Stimulated activated CD8-positive, alpha-beta memory T cell treated with anti-CD3 and anti-CD28 coated beads, Interleukin-15, amount 100 ng/mL, for 1 hour (primary cell): ENCODE results near the gene CHTF8.

Source experiments
- DNase-seq: peaks from one replicate; pipeline ENCODE4 v3.0.0-alpha.2; 2020; ENCODE audit warnings: low read depth

CHTF8 gene

DNA sequence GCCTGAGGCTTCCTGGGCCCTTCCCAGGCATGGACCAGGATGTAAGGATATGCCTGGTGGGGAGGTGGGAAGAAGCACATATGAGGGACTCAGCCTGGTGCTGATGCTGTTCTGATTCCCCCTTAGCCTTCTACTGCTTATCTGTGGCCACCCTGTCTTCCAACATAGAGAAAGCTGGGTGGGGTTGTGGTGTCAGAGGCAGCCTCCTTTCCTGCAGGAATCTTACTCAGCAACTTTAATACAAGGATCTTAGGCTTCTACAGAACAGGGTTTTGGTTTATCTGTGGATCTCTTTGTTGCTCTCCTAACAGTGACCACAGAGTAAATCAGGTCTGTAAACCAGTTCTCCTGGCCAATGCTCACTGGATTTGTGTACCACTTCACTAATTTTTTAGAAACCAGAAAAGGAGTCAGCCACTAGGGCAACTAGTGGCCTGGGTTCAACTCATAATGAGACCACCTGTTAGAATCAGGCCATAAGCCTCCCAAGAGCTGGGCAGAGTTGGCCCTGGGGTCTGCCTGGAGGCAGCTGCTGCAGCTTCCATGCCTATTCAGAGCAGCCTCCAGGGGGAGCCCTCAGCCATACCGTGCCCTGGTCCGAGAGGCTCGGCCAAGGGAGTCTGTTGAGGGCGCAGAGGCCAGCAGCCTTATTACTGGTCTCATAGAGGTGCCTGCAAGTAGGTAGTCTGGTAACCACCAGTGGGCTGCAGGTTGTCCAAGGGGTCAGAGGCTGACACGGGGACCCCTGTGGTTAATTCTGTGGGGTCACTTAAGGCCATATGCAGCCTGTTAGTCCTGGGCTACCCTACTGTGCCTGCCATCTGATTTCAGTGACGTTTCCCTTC lies 19.9 kb downstream of the CHTF8 start:
- peak; percentile 26 for DNase-seq

DNA sequence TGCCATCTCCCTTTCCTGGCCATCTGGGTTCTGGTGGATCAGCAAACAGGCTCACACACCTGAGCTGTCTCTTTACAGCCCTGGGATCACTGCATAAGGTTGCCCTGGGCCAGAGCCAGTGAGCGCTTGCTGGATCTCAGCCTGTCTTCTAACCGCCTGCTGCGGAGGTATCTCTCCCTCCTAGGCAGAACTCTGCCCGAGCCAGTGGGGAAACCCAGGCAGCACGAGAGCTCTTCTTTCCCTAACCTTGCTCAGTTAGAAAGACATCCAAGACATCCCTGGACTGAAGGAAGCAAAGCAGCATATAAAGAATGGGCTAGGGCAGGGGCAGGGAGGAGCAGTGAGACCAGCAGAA lies 20.5 kb downstream of the CHTF8 start:
- no peak for DNase-seq

DNA sequence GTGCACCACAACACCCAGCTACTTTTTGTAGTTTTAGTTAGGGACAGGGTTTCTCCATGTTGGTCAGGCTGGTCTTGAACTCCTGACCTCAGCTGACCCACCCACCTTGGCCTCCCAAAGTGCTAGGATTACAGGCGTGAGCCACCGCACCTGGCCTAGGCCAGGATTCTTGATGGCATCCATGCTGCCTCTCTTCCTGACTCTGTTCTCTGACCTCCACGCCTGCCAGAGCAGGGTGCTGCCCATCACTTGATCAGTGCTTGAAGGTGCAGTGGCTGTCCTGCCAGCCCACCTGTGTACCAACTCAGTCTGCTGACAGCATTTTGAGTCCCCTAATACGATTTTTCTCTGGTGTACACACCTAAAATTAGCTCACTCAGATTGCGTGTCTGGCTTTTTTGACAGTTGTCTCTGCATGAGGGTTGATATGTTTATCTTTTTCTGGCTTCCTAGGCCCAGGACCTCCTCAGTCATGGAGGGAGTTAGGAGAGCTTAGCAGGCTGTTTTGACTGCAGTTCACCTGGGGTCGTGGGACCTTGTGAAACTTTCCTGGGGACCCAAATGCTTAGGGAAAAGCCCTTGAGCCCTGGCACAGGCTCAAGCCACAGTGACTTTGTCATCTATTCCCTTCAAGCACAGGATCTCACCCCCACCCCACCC lies 21.0 kb downstream of the CHTF8 start:
- DNase-seq, result no peak

DNA sequence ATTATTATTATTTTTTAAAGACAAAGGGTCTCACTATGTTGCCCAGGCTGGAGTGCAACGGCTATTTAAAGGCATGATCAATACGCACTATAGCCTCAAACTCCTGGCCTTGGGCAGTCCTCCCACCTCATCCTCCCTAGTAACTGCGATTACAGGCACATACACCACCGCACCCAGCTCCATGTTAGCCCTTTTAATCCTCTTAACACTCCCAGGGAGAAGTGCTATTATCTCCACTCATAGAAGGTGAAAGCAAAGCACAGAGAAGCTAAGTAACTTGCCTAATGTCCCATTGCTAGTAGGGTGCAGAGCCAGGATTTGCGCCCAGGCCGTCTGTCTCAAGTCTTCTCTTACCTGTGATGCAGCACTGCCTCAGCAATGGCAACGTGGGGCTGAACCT lies 22.0 kb downstream of the CHTF8 start:
- DNase-seq, result no peak

DNA sequence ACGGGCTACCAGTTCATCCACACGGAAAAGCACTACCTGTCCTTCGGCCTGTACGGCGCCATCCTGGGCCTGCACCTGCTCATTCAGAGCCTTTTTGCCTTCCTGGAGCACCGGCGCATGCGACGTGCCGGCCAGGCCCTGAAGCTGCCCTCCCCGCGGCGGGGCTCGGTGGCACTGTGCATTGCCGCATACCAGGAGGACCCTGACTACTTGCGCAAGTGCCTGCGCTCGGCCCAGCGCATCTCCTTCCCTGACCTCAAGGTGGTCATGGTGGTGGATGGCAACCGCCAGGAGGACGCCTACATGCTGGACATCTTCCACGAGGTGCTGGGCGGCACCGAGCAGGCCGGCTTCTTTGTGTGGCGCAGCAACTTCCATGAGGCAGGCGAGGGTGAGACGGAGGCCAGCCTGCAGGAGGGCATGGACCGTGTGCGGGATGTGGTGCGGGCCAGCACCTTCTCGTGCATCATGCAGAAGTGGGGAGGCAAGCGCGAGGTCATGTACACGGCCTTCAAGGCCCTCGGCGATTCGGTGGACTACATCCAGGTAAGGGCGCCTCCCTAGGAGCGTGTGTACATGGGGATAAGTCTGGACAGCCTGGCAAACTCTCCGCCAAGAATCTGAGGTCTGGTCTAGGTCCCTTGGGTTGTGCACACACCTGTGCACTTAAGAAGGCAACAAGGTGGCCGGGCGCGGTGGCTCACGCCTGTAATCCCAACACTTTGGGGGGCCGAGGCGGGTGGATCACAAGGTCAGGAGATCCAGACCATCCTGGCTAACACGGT lies 22.7 kb downstream of the CHTF8 start:
- DNase-seq, result no peak

DNA sequence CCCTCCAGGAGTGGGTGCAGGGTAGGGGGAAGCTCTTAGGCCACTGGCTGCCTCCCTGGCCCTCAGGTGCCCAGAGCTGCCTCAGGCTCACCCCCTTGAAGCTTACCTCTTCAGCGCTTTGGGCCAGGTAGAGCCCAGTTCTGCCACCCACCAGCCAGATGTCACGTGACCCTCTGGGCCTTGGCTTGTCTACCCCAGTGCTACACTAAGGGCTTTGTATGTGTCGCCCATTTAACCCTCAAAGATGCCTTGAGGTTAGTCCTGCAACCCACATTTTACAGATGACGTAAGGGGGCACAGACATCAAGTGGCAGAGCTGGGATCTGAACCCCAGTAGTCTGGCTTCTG lies 23.5 kb downstream of the CHTF8 start:
- DNase-seq, result no peak

DNA sequence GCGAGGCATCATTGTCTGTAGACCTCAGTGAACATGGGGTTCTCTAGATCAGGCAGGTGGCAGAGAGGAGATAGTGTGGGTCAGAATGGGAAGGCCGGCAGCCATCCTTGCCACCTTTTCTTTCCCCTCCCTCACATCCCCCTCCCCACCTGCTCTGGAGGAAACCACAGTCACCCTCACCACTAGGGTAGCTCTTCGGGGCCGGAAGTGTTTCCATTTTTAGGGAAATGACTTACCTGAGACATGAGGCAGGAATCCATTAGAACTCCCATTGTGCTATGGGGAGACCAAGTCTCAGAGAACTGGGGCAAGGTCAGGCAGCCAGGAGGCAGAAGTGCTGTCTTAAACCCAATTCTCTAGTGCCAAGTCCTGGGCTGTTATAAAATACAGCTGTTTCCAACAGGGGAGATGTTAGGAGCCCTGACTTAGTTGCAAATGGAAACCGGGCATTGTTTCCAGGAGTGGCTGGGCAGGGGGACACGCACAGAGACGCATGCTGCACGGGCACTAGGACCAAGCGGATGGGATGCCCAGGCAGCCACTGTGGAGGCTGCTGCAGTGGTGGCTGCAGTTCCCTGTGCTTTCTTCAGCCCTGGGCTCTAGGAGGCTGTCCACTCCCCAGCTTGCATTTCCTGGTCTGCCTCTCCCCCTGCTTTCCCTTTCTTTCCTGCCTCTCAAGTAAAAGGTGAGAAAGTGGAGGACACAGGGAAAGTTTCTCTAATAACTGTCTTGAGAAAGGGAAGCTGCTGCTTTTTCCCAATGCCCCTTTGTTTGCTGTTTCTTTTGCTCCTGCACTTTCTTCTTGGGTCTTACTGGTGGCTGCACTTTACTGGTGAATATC lies 24.1 kb downstream of the CHTF8 start:
- DNase-seq, result no peak

DNA sequence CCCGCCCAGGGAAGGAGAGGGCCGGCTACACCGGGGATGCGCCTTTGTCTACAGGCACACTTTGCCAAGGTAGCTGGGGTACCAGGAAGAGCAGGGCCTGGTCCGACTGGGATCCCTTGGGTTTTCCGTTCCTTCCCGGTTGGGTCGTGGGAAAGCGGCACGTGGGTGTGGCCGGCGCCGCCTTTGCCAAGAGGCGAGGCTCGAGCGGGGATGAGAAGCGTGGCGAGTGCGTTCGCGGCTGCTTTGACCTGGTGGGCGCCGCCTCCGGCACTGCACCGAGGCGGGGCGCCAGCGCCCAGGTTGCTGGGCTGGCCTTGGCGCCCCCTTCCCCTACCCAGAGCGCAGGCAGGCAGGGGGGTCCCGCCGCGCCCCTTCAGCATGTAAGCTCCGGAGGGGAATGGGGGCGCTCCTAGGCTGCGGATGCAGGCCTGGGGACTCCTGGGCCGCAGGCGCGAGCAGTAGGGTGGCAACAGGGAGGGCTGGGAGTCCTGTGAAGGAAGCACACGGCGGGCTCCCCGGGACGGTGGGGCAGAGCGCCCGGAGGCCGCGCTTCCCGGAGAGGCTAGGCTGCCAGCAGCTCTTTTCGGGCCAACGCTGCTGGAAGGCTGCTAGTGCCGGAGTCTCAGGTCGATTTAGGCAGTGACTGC lies 24.9 kb downstream of the CHTF8 start:
- no peak for DNase-seq

DNA sequence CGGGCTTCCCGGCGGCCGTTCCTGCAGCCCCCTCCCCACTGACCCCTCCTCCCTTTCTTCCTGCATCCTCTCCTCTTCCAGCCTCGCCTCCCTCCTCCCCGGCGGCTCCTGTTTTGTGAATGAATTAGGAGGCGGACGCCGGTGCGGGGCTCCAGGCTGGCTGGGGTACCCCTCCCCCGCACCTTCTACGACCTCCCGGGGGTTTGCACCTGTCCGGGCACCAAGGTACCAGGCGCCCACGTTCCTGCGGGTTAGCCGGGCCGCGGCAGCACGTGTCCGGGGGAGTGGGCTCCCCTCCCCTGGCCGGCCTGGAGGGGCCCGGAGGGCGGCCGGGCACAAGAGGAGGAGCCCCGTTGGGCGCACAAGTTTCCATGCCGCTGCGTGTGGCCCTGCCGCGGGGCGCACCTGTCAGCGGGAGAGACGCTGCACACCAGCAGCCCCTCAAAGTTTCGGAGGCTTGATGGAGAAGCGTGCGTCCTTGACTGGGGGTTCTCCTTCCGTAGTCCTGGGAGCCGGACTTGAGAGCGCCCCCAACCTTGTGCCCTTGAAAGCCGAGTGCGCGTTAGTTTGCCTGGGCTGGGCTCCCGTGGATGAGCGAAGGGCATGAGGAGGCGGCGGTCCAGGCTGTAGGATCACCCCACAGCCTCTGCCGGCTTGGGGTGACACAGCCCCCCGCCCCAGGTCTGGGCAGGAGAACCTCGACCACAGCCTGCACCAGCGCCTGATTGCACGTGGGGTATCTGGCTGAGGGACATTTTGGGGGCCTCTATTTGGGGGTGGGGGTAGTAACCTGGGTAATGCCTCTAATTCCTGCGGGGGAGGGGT lies 25.7 kb downstream of the CHTF8 start:
- no peak for DNase-seq

DNA sequence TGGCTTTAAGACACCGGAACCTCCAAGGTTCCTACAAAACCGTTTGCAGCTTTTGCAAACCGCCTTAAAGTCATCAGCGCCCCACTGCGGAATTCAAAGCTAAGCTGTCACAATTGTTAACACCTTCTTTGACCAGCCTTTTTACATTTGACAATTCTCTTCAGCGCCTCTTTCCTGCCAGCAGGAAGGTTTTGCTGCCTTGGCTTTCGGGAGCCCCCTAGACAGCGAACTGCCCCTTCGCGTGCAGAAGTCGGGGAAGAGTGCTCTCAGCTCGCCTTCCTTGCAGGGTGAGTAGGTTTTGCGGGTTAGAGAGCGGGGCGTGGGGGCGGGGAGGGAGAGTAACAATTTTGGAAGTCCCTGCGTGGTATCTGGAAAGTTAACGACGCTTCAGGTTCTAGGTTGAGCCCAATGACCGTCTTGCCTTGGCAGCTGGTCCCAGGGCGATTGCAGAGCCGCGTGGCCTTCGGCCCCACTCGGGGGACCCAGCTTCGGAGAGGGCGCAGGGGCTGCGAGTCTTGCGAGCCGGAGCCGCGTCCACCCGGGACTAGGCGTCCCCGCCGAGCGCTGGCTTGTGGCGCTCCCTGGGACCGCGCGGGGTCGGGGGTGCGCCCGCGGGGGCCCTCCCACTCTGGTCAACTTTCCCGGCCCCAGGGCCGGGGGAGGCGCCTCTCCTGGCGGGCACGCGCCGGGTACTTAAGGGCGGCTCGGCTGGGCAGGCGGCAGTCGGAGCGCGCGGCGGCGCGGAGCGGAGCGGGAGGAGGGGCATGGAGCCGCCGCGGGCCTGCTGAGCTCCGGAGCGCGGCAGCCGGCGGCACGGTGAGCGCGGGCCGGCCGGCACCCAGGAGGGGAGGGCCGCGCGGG lies 26.7 kb downstream of the CHTF8 start, which contains the start of gene HAS3:
Gene HAS3, plus strand, starts transcription at position 153 of the 861 bp plus-strand sequence. CDS start 3,743 bp downstream, outside the sequence.
- no peak for DNase-seq

DNA sequence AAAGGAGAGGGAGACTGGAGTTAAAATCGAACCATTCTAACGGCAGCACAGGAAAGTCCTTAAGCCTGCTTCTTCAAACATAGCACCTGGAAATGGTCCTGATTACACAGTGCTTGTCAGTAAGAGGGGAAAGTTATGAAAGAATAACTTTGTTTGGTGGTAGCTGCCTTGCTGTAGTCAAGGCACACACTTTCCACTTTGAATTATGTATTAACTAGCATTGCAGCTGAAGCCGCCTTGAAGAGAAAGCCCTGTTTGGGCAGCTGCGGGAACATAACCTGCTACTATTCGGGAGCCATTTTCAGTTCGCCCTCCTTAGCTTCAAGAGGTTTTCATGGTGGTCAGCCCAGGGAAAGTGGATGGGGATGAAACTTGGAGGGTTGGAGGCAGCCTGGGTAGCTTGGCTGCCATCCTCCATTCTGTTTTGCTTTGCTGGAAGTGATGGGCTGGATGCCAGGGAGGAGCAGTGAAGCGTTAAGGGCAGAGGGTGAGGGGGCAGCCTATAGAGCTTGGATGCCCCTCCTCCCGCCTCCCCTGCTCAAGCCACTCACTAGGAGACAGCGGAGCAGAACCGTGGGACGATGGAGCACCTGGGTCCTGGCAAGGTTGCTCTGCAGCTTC lies 32.2 kb downstream of the CHTF8 start:
- no peak for DNase-seq

DNA sequence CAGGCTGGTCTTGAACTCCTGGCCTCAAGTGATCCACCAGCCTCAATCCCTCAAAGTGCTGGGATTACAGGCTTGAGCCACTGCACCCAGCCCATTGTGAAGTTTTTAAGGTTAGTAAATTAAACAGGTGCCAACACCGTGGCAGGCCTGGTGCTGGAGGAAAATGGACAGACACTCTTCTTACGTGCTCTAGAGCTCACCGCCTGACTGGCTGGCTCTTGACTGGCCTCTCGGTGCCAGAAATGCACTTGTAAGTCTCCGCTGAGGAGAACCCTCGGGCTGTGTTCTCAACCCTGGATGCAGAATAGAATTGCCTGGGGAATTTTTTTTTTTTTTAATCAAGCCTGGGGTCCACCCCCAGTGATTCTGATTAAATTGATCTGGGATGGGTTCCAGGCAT lies 37.2 kb downstream of the CHTF8 start:
- no peak for DNase-seq

DNA sequence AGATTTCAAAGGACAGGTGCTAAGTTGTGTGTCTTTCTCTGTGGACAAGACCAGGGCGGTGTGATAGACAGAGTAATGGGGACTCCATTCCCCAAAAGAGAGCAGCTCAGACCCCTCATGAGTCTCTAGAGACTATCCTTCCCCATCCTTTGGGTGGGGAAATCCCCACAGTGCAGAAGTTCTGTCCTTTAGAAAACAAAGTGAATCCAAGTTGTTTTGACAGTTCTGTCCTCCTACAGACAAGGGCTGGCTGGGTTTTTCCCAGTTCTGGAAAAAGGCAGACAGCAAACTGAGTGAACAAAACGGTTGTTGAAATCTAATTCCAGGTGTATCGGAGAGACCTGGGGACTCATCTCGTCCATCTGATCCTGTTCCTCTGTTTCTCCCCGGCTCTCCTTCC lies 37.9 kb downstream of the CHTF8 start:
- DNase-seq, result no peak

DNA sequence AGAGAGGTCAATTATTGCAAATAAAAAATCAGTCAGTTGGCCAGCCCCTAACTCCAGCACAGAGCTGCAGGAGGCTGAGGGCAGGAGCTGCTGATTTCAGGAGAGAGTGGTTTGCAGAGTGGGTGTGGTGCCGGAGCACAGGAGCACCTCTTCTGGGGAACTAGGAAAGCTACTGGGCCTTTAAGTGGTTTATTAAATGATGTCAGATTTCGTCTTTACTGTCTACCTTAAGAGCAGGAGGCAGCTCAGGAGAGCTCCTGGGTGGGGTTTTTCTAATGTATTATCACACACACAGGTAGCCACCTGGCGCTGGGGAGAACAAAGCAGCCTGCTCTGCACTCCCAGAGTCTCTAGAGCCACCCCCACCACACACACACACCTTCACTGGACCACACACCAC lies 38.4 kb downstream of the CHTF8 start:
- no peak for DNase-seq

DNA sequence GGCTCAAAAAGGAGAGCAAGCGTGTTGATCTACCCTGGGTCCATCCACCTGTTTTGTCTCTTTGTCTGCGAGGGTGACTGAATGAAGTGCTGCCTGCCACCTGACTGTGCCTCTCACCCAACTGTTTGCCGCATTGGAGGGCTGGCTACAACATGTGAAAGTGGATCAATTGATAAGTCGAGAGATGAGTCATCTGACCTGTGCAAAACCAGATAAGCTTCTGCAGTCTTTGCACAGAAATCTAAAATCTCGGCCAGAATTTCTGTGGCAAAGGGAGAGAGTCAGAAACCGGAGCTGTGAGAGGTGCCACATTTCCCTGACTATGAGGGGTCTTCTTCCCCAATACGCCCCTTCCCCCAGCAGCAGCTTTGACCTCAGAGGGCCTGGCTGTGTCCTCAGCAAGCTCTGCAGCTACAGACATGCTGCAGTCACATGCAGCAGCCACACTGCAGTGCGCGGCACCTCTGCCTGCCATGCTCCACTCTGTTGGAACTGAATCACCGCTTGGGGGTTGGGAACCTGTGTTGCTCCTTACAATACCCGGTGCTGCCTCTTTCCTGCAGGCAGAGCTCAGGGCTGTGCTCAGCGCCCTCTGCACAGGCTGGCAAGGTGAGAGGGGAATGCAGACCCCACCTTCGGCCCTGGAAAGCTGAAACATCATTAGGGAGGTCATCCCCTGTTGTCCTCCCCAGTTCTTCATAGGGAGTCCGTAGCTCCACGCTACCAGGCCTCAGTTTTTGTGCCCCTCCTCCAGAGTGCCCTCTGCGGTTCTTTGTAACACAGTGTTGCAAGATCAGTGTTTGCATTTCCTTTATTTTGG lies 43.1 kb downstream of the CHTF8 start:
- DNase-seq, result no peak

DNA sequence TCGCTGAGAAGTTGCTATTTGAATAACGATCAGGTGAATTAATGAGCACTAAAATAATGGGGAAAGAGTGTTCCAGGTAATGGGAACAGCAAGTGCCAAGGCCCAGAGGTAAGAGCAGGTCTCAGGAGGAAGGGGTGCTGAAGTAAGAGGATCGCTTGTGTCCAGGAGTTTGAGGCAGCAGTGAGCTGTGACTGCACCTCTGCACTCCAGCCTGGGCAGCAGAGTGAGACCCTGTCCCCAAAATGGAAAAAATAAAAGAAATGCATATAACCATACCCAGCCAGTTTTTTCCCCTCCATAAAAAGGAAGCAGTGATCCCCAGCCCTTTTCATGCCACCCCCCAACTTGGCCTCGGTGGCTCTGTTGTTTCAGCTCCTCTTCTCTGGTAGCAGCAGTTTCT lies 43.7 kb downstream of the CHTF8 start:
- no peak for DNase-seq

DNA sequence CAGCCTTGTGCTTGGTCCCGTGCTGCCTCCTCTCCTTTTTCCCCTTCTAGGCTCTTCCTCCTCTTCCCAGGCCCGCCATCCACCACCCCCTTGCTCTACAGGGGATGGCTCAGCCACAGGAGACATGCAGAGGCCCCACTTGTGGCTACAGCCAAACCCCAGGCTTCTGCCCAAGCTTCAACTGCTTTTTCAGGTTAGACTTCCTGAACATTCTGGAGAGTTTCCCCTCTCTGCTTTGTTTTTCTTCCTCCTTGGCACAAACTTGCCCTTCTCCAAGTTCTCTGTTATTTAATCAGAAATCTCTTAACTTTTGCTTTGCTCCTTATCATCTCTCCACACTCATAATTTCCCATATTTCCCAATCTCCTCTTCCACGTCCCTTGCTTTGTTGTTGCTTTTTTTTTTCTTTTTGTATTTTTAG lies 45.2 kb downstream of the CHTF8 start:
- DNase-seq, result no peak

DNA sequence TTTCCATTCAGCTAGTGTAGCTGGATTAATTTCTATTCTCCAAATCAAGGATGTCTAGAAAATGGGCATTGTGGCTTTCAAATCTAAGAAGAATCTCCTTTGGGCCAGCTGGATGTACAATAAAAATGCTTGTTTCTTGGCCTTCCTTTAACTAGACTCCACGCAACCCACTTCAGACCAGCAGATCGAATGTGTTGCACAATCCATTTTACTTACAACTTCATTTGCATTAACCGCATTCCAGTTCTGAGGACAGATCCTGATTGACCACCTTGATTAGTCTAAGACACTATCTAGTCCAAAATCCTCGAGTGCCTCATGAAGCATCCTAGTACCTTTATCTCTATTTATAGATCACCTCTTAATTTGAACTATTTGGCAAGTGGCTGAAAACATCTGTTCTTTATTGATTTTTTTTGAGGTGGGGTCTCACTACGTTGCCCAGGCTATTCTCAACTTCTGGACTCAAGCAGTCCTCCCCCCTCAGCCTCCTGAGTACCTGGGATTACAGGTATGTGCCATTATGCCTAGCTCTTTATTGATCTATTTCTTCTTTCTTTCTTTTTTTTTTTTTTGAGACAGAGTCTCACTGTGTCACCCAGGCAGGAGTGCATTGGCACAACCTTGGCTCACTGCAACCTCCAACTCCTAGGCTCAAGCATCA lies 47.2 kb downstream of the CHTF8 start:
- no peak for DNase-seq
